Stimulated activated naive CD8-positive, alpha-beta T cell treated with anti-CD3 and anti-CD28 coated beads, Interleukin-15, Interleukin-2, amounts not matched to agents 100 ng/mL and 50 ng/mL, for 24 hours (primary cell): ENCODE data around the gene AMPH.

ENCODE experiments used
- H3K27ac Mint-ChIP-seq: one replicate; pipeline ENCODE4 v1.8.0; 2021; ENCODE audit warnings: mild to moderate bottlenecking, mixed read lengths
- H3K27me3 Mint-ChIP-seq: one replicate; pipeline ENCODE4 v1.8.0; 2021; ENCODE audit warnings: mixed read lengths
- H3K36me3 Mint-ChIP-seq: one replicate; pipeline ENCODE4 v1.8.0; 2021; ENCODE audit warnings: low read depth, mixed read lengths
- H3K4me1 Mint-ChIP-seq: one replicate; pipeline ENCODE4 v1.8.0; 2021; ENCODE audit warnings: low read depth, mixed read lengths
- H3K4me3 Mint-ChIP-seq: one replicate; pipeline ENCODE4 v1.8.0; 2021; ENCODE audit warnings: mild to moderate bottlenecking, mixed read lengths
- H3K9me3 Mint-ChIP-seq: one replicate; pipeline ENCODE4 v1.8.0; 2021; ENCODE audit warnings: mixed read lengths

AMPH gene

DNA sequence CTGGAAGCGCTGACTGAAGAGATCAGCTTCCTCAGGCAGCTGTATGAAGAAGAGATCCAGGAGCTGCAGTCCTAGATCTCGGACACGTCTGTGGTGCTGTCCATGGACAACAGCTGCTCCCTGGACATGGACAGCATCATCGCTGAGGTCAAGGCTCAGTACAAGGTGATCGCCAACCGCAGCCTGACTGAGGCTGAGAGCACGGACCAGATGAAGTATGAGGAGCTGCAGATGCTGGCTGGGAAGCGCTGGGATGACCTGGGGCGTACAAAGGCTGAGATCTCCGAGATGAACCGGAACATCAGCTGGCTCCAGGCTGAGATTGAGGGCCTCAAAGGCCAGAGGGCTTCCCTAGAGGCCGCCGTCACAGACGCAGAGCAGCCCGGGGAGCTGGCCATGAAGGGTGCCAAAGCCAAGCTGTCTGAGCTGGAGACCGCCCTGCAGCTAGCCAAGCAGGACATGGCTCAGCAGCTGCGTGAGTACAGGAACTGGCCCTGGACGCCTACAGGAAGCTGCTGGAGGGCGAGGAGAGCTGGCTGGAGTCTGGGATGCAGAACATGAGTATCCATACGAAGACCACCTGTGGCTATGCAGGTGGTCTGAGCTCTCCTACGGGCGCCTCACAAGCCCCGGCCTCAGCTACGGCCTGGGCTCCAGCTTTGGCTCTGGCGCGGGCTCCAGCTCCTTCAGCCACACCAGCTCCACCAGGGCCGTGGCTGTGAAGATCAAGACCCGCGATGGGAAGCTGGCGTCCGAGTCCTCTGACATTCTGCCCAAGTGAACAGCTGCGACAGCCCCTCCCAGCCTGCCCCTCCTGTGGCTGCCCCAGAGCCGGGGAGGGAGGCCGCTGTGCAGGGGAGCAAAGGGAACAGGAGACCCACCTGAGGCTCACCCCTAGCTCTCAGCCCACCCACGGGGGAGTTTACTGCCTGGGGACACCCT is 24.9 kb upstream of the AMPH start:
- Mint-ChIP-seq H3K9me3 (no peaks in the 10 kb centered on the region), H3K4me3 (no peak overlapping the region), H3K36me3 (no peaks in the 10 kb centered on the region), H3K4me1 (no peaks in the 10 kb centered on the region), H3K27ac (no peak overlapping the region), H3K27me3 (peaks cover 11% of the 10 kb centered on the region)

DNA sequence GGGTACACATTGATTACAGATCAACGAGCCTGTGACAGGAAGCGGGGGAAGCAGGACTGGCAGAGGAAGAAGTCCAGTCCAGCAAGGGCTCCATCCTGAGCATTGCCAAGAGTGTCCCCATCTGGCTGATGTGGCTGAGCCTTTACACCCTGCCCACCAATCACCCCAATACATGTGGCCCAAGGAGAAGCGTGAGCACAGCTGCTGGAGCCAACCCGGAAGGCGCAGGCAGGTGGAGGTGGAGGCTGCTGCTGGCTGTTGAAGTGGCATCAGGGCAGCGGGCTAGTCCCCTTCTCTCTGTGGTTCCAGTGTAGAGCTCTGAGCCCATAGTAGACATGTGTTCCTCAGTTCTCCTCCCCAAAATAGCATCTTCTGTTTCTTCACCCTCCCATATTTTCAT is 6.8 kb upstream of the AMPH start:
- Mint-ChIP-seq H3K4me1 (no peaks in the 10 kb centered on the region), H3K36me3 (no peaks in the 10 kb centered on the region), H3K27ac (no peak overlapping the region), H3K4me3 (no peak overlapping the region), H3K9me3 (no peaks in the 10 kb centered on the region), H3K27me3 (peaks cover 25% of the 10 kb centered on the region)

DNA sequence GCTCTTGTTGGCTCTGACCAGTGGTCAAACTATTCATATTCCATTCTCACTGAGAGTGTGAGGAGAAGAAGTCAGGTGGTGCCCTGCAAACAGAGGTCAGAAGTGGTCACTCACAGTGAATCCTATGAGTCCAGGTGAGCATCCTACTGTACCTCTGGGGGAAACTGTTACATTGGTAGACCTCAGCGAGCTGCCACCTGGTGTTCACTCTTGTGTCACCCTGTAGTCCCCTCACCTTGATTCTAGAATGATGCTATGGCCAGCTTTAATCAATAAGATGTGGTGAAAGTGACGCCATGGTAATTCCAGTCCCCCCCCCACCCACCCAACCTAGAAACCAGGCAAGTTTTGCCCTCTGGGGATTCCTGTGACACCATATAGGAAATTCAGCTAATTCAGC is 1.2 kb upstream of the AMPH start:
- Mint-ChIP-seq H3K27ac (no peak overlapping the region), H3K4me3 (no peak overlapping the region), H3K9me3 (no peaks in the 10 kb centered on the region), H3K27me3 (peaks cover 60% of the 10 kb centered on the region), H3K36me3 (no peaks in the 10 kb centered on the region), H3K4me1 (peaks cover 6% of the 10 kb centered on the region)

DNA sequence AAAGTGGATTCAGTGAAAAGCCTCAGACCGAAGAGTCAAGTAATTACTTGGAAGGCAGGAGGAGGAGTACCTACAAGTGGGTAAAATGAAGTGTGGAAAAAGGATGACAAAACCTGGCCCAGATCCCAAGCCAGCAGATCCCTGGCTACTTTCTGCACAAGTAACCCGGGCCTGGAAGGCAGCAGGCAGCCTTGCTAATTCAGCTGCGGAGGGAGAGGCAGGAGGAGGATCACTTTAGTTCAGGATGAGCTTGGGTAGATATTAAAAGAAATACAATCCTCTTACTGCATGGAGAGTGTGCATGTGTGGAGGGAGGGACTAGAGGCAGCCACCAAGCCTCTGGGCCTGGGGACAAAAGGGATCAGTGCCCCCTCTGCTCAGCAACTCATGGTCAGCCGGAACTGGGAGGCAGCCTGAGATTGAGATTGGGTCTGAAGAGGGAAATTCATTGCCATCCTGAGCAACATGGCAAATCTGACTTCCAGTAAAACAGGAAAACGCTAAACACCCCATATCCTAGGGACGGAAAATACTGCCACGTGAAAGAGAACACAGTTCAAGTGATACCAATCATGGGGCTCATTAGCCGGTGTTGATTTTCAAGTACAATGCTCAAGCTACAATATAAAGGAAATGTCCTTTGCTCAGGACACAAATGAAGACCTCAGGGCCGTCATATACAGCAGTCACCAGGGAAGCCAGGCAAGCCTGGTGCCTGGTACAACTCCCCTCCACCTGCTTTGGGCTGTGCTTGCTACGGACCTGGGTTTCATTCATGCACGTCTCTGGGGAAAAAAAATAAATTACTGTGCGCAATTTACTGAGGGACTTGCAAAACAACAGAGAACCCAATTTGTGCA is 1.3 kb downstream of the AMPH start:
- peaks cover 78% of the 10 kb centered on the region for H3K27me3 Mint-ChIP-seq
- peaks cover 6% of the 10 kb centered on the region for H3K4me1 Mint-ChIP-seq
- no peak overlapping the region for H3K27ac Mint-ChIP-seq
- peak overlapping the region; percentile 65 for H3K4me3 Mint-ChIP-seq
- peaks cover 7% of the 10 kb centered on the region for H3K36me3 Mint-ChIP-seq
- H3K9me3 Mint-ChIP-seq = peaks cover 9% of the 10 kb centered on the region

DNA sequence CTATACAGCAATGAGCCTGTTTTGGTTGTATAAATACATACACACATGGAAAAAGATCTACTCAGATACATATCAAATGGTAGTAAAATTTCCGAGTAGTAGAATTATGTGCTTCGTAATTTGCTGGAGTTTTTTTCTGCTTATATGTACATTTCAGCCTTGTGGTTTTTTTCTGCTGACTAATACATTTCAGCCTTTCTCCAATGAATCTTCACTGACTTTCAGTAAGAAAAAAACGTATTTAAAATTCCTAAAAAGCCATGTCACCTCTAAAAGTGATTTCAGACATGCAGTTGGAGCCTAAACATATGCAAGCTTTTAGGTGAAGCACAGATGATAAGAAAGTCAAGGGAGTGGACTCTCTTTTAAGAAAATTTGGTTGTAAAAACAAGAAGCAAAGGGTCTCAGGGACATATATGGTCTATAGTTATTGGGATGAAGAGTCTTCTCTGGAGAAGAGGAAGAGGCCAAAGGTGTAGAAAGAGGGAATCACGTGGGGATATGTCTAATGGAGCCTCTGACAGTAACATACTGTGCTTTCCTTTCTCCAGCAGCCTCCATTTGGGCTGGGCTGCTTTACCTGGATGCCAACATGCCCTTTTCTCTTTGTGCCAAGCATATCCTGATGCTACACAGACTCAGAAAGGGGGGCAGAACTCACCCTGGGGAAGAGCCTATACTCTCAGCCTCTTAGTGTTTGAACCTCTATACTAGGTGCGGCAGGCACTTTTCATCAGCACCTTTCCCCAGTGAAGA is 2.4 kb downstream of the AMPH start:
- Mint-ChIP-seq H3K9me3 (peaks cover 17% of the 10 kb centered on the region), H3K4me1 (peaks cover 6% of the 10 kb centered on the region), H3K4me3 (no peak overlapping the region), H3K36me3 (peaks cover 7% of the 10 kb centered on the region), H3K27me3 (peaks cover 81% of the 10 kb centered on the region), H3K27ac (no peak overlapping the region)

DNA sequence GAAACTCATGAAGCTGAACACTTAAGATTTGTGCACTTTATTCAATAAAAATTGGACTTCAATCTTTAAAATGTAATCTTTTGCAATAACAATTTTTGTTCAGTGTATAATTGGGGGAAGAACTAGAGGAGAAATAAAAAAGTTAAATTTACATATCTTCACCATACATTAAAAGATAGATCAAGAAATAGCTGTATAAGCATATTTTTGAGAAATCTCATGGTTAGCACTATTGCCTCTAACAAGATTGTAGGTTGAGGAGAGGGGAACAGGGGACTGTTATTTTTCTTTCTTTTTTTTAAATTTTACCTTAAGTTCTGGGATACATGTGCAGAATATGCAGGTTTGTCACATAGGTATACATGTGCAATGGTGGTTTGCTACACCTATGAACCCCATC is 5.3 kb downstream of the AMPH start:
- H3K27ac Mint-ChIP-seq = no peak overlapping the region
- peaks cover 7% of the 10 kb centered on the region for H3K36me3 Mint-ChIP-seq
- H3K9me3 Mint-ChIP-seq = peaks cover 21% of the 10 kb centered on the region
- no peak overlapping the region for H3K4me3 Mint-ChIP-seq
- H3K4me1 Mint-ChIP-seq = peaks cover 6% of the 10 kb centered on the region
- H3K27me3 Mint-ChIP-seq = peaks cover 76% of the 10 kb centered on the region

DNA sequence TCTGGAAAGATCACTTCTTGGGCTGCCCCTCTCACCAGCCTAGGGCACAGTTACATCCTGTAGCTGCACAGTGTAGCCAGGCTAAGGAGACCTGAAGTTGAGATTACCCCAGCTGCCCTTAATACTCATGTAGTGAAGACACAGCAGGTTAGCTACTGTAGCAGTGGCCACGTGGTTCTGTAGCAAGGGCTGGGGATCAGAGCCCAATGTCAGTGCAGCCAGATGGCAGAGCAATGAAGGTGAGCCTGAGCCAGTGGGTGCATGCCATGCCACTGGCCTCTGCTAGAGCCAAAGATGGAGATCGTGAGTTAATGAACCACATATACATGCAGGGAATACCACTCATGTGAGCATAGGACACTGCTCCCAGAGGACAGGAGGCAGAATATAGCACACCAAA is 15.5 kb downstream of the AMPH start:
- peaks cover 15% of the 10 kb centered on the region for H3K27me3 Mint-ChIP-seq
- H3K4me1 Mint-ChIP-seq = no peaks in the 10 kb centered on the region
- H3K4me3 Mint-ChIP-seq = no peak overlapping the region
- H3K9me3 Mint-ChIP-seq = no peaks in the 10 kb centered on the region
- H3K27ac Mint-ChIP-seq = no peak overlapping the region
- H3K36me3 Mint-ChIP-seq = no peaks in the 10 kb centered on the region

DNA sequence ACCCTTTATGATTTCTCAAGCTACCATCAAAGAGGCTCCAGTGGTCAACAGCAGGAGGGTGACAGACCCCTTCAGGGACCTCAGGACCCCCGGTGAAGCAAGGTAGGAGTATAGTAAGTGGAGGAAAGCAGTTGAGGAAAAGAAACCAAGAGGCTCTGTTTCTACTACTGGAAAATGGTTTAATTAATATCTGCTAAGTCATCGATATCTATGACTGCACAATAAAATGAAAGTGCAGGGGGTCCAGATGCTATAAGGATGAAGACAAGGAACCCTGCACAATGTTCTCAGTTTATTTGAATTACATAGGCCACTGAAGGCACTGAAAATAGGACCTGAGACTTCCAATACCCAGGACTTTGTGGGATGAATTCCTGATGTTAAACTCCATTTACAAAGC is 23.7 kb downstream of the AMPH start:
- H3K27me3 Mint-ChIP-seq = peaks cover 26% of the 10 kb centered on the region
- H3K4me1 Mint-ChIP-seq = no peaks in the 10 kb centered on the region
- no peak overlapping the region for H3K27ac Mint-ChIP-seq
- H3K4me3 Mint-ChIP-seq = no peak overlapping the region
- no peaks in the 10 kb centered on the region for H3K36me3 Mint-ChIP-seq
- no peaks in the 10 kb centered on the region for H3K9me3 Mint-ChIP-seq

DNA sequence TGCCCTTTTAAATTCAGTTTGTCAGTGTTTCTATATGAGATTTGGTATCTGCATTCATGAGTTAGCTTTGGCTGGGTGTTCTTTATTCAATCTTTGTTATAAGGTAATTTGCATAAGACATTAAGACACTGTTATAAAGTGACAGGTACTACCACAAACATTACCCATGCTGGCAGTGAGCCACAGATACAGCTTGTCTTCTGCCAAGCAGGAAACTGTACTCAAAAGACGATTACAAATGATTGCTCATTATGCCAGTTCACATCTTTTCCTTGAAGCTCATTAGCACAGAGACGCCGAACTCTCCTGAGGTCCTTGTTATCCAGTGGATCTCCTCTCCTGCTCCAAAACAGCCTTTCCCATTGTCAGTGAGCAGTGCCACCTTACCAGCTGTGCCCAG is 30.4 kb downstream of the AMPH start:
- no peaks in the 10 kb centered on the region for H3K9me3 Mint-ChIP-seq
- H3K27ac Mint-ChIP-seq = no peak overlapping the region
- H3K36me3 Mint-ChIP-seq = no peaks in the 10 kb centered on the region
- H3K4me1 Mint-ChIP-seq = no peaks in the 10 kb centered on the region
- no peak overlapping the region for H3K4me3 Mint-ChIP-seq
- peaks cover 10% of the 10 kb centered on the region for H3K27me3 Mint-ChIP-seq

DNA sequence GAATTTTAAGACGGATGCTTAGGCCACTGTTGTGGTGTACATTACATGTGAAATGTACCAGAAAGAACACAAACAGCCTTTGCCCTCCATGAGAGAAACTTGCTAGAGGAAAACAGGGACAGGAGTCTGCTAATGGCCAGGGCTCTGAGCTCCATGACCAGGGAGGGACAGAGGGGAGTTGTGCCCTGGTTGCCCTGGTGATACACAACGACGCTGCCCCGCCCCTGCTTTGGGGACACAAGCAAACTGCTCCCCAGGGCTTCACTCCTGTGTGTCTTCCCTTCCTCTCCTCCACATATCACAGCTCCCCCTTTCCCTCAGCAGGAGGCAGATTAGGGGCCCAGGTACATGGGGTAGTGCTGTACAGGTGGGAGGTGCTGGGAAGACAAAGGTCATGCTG is 36.2 kb downstream of the AMPH start:
- Mint-ChIP-seq H3K27ac (no peak overlapping the region), H3K4me1 (no peaks in the 10 kb centered on the region), H3K4me3 (no peak overlapping the region), H3K9me3 (no peaks in the 10 kb centered on the region), H3K36me3 (no peaks in the 10 kb centered on the region), H3K27me3 (peaks cover 4% of the 10 kb centered on the region)

DNA sequence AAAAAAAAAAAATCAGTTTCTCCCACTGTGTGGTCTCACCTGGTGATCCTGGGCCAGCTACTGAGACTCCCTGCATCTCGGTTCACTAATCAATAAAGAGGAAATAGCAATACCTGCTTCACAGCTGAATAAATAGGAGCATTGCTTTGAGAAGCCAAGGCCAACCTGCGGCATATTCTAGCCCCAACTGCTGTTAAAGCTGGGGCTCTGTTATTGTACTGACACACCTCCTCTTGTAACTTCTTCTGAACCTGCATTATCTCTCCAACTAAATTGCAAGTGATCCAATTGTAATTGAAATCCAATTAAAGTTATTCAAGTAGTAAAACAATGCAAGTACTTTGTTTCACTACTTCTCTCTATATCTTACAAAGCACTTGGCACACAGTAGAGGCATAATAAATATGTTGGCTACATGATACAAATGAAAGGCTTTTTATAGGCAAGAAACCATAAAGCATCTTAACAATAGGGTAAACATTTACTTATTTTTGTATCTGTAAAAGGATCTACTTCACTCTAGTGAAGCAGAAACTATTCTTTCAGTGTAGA is 38.4 kb downstream of the AMPH start:
- H3K4me1 Mint-ChIP-seq = no peaks in the 10 kb centered on the region
- no peaks in the 10 kb centered on the region for H3K36me3 Mint-ChIP-seq
- H3K27ac Mint-ChIP-seq = no peak overlapping the region
- H3K4me3 Mint-ChIP-seq = no peak overlapping the region
- no peaks in the 10 kb centered on the region for H3K9me3 Mint-ChIP-seq
- peaks cover 7% of the 10 kb centered on the region for H3K27me3 Mint-ChIP-seq

DNA sequence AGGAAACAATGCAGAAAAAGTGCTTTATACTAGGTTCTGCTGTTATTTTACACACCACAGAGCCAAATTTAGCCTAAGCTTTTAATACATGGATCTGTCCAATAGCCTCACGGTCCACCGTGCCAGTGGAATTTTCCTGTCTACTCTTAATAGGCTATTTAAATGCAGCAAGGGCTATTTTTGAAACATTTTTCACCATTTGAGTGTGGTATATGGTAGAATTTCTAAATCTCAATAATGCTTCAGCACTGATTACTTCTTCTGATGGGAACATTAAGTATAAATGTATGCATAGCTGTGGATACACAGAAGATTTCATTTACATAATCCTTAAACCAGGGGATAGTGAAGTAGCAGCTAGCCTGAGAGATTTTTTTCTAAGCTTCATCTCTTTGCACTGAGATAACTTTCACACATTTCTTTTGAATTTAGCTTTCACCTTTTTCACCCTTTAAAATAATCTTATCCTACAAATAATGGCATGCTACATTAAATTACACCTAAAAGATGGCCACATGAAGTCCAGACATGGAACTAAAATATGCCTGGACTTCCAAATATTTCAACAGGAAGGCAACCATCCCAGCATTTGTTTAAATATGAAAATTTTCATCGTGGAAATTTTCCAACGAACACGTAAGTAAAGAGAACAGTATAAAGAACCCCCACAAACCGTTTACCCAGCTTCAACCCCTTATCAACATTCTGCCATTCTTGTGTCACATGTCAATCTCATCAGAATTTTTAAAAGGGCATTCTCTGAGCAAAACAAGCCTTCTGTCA is 45.4 kb downstream of the AMPH start:
- Mint-ChIP-seq H3K4me3 (no peak overlapping the region), H3K9me3 (no peaks in the 10 kb centered on the region), H3K27ac (no peak overlapping the region), H3K4me1 (no peaks in the 10 kb centered on the region), H3K27me3 (peaks cover 18% of the 10 kb centered on the region), H3K36me3 (no peaks in the 10 kb centered on the region)

DNA sequence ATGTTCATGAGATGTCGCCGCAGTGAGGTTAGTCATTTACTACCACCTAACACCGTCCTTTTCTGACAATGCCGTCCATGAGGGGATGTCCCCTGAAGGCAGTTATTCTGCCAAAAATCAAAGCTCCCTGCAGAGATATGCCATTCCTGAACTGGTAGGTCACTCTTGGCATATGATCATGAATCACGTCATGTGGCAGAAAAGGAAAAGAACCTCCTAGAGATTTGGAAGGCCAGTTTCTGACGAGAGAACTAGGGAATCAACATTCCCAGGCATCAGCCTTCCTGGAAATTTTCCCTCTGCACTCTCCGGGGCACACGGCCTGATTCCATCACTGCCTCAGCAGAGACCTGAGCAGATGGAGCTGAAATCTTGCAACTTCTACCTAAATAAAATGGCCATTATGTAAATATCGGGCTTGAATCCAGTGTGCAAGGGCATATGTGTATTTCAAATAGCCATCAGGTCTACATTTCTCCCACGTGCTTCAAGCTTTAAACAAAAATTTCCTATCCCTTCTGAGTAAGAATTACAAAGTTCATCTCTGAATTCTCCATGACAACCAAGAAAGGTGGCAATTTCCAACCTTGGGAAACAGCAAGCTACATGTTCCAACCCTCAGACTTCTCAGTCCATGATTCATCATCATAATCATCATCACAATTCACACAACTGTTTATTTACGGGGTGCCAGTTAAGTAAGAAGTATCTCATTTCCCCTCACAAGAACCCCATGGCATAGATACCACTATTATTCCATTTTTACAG is 46.5 kb downstream of the AMPH start:
- H3K27me3 Mint-ChIP-seq = peaks cover 18% of the 10 kb centered on the region
- H3K4me1 Mint-ChIP-seq = no peaks in the 10 kb centered on the region
- H3K9me3 Mint-ChIP-seq = no peaks in the 10 kb centered on the region
- H3K27ac Mint-ChIP-seq = no peak overlapping the region
- H3K4me3 Mint-ChIP-seq = no peak overlapping the region
- no peaks in the 10 kb centered on the region for H3K36me3 Mint-ChIP-seq
